Activated B cell treated with CpG ODN at 0.5 μM for 24 hours (primary cell): ENCODE results near the gene DLG1. TPM values are rescaled to one million over a fixed set of nuclear protein-coding genes. Genes with fewer than 3 reads are reported as not detected.

Source experiments
- ATAC-seq: fragments of 200-7000 bp; cut with Tn5 transposase; one replicate; pipeline ENCODE4 v1.10.0; 2021; ENCODE audit warnings: low read depth, mild to moderate bottlenecking, moderate library complexity
- CTCF ChIA-PET: fragments of 350-600 bp; sonication (Branson Sonifier 250); formaldehyde crosslinking; loops from one replicate; lab custom pipeline; 2021; ENCODE audit warnings: antibody characterized with exemption; lab: Charles Lee
- POLR2A ChIA-PET: fragments of 350-600 bp; sonication (Branson Sonifier 250); formaldehyde crosslinking; loops from one replicate; lab custom pipeline; 2021; ENCODE audit warnings: antibody characterized with exemption; lab: Charles Lee
- DNase-seq: peaks from one replicate; pipeline ENCODE4 v3.0.0; 2022
- H3K27ac Mint-ChIP-seq: one replicate; pipeline ENCODE4 v1.8.0; 2020; ENCODE audit warnings: mixed read lengths
- H3K27me3 Mint-ChIP-seq: one replicate; pipeline ENCODE4 v1.8.0; 2021; ENCODE audit warnings: mixed read lengths
- H3K36me3 Mint-ChIP-seq: one replicate; pipeline ENCODE4 v1.8.0; 2021; ENCODE audit warnings: low read depth, mixed read lengths
- H3K4me1 Mint-ChIP-seq: one replicate; pipeline ENCODE4 v1.8.0; 2021; ENCODE audit warnings: mixed read lengths
- H3K4me3 Mint-ChIP-seq: one replicate; pipeline ENCODE4 v1.8.0; 2020; ENCODE audit warnings: mild to moderate bottlenecking, mixed read lengths
- H3K9me3 Mint-ChIP-seq: one replicate; pipeline ENCODE4 v1.8.0; 2020; ENCODE audit warnings: mixed read lengths
- intact Hi-C: fragments of 100-400 bp; cut with micrococcal nuclease; formaldehyde crosslinking; loops from one replicate; pipeline ENCODE4 v1.15.1; 2024
- total RNA-seq: library from RNA; stranded (reverse); gene quantifications from 2 replicates; pipeline ENCODE4 v1.2.3, GENCODE V29; 2022
- TF ChIP-seq, protein P1 (sequence below): fragments of 200-600 bp; IDR thresholded peaks from one replicate; pipeline ENCODE4 v1.8.0; 2022; ENCODE audit warnings: antibody characterized with exemption, mild to moderate bottlenecking

DLG1 gene
- total RNA-seq, 1 donor from 2014 or later = 102 TPM

DNA sequence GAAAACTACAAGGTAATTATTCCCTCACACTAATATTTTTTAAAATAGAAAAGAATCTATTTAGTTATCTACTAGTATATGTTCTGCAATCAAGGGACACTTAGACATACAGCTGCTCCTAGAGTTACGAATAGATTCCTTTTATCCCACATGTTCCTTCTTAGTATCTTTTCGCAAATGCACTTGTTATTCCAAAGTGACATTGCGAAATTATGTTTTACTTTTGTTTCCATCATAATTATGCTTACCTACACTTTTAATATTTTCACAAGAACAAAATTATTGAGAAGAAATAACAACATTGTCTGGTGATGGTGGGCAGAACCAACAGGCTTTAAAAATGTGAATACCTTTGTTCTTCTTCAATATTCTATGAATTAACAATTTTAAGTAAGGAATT is 161.7 kb downstream of the DLG1 start:
- TF ChIP-seq, protein P1, sequence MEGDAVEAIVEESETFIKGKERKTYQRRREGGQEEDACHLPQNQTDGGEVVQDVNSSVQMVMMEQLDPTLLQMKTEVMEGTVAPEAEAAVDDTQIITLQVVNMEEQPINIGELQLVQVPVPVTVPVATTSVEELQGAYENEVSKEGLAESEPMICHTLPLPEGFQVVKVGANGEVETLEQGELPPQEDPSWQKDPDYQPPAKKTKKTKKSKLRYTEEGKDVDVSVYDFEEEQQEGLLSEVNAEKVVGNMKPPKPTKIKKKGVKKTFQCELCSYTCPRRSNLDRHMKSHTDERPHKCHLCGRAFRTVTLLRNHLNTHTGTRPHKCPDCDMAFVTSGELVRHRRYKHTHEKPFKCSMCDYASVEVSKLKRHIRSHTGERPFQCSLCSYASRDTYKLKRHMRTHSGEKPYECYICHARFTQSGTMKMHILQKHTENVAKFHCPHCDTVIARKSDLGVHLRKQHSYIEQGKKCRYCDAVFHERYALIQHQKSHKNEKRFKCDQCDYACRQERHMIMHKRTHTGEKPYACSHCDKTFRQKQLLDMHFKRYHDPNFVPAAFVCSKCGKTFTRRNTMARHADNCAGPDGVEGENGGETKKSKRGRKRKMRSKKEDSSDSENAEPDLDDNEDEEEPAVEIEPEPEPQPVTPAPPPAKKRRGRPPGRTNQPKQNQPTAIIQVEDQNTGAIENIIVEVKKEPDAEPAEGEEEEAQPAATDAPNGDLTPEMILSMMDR = no peak
- no peak overlapping the region for H3K27ac Mint-ChIP-seq
- no peak for ATAC-seq
- no peak for DNase-seq
- no peaks in the 10 kb centered on the region for H3K27me3 Mint-ChIP-seq
- H3K4me3 Mint-ChIP-seq = no peak overlapping the region
- ChIA-PET POLR2A (no interaction called here), CTCF (no interaction called here)
- intact Hi-C loops = no loop called here
- H3K4me1 Mint-ChIP-seq = peaks cover 9% of the 10 kb centered on the region
- H3K9me3 Mint-ChIP-seq = peaks cover 13% of the 10 kb centered on the region
- H3K36me3 Mint-ChIP-seq = peaks cover 69% of the 10 kb centered on the region

DNA sequence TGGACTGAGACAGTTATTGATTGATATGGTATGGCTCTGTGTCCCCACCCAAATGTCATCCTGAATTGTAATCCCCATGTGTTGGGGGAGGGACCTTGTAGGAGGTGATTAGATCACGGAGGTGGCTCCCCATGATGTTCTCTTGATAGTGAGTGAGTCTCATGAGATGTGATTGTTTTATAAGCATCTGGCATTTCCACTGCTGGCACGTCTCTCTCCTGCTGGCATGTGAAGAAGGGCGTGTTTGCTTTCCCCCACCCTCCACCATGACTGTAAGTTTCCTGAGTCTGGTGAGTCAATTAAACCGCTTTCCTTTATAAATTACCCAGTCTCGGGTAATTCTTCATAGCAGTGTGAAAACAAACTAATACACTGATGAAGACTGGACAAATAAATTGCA is 163.2 kb downstream of the DLG1 start:
- H3K36me3 Mint-ChIP-seq = peaks cover 72% of the 10 kb centered on the region

GRCh38 chr3:197132916-197133530 is 165.4 kb downstream of the DLG1 start:
- no peaks in the 10 kb centered on the region for H3K4me1 Mint-ChIP-seq
- intact Hi-C loops = no loop called here
- ChIA-PET CTCF (no interaction called here), POLR2A (interaction anchor here (0.6 kb wide), 1 partner anchor 316 kb away, joined by 7 read pairs; no protein-coding TSS in a partner anchor)
- no peak for ATAC-seq
- no peak overlapping the region for H3K27ac Mint-ChIP-seq
- no peaks in the 10 kb centered on the region for H3K27me3 Mint-ChIP-seq
- TF ChIP-seq, protein P1 = no peak
- peaks cover 13% of the 10 kb centered on the region for H3K9me3 Mint-ChIP-seq
- no peak overlapping the region for H3K4me3 Mint-ChIP-seq
- no peak for DNase-seq
- peaks cover 77% of the 10 kb centered on the region for H3K36me3 Mint-ChIP-seq

More for the DNA sequence above, 163.2 kb downstream of the DLG1 start:
- Mint-ChIP-seq H3K27ac (no peak overlapping the region), H3K9me3 (peaks cover 13% of the 10 kb centered on the region), H3K27me3 (no peaks in the 10 kb centered on the region), H3K4me3 (no peak overlapping the region), H3K4me1 (peaks cover 9% of the 10 kb centered on the region)
- DNase-seq (no peak), ATAC-seq (no peak)
- CTCF ChIA-PET = no interaction called here
- intact Hi-C loops = no loop called here
- TF ChIP-seq, protein P1 = no peak
- POLR2A ChIA-PET = no interaction called here

DNA sequence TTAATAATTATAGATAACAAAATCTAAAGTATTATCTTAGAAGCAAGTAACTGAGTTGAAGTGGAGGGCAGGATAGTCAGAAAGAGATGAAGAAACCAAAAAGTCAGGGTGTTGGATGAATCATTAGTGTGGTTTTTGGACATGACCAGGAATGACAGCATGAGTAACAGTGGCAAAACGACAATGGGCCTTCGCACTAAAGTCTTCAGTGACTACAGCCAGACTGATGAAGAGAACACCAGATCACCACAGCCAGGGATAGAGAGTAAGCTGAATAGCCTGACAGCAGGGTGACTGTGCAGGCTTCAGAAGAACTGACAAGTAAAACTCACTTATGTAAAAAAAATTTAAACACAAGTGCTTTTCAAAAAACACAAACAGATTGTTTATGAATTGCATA is 172.8 kb downstream of the DLG1 start:
- Mint-ChIP-seq H3K36me3 (peaks cover 60% of the 10 kb centered on the region), H3K9me3 (no peaks in the 10 kb centered on the region), H3K4me1 (no peaks in the 10 kb centered on the region), H3K27ac (no peak overlapping the region), H3K27me3 (no peaks in the 10 kb centered on the region), H3K4me3 (no peak overlapping the region)
- intact Hi-C loops = no loop called here
- ChIA-PET POLR2A (no interaction called here), CTCF (no interaction called here)
- no peak for ATAC-seq
- DNase-seq = no peak
- TF ChIP-seq, protein P1 = no peak

- Mint-ChIP-seq H3K9me3 (no peaks in the 10 kb centered on the region), H3K36me3 (peaks cover 53% of the 10 kb centered on the region), H3K27ac (no peak overlapping the region), H3K27me3 (no peaks in the 10 kb centered on the region), H3K4me3 (no peak overlapping the region), H3K4me1 (no peaks in the 10 kb centered on the region)
- TF ChIP-seq, protein P1 = no peak
- POLR2A ChIA-PET = no interaction called here
- DNase-seq (no peak), ATAC-seq (no peak)
- intact Hi-C loops = no loop called here
- CTCF ChIA-PET = no interaction called here
These were observed 173.7 kb downstream of the DLG1 start for GRCh38 chr3:197124713-197125112.
